SK-N-MC (cell line): Measurements from ENCODE around the gene PDCD10.

Experiments
- EZH2 ChIP-seq: fragments of 200-600 bp; sonication (generic); IDR thresholded peaks from one replicate; pipeline ENCODE4 v1.6.1; 2017; ENCODE audit warnings: antibody characterized with exemption
- FOXP2 ChIP-seq: optimal IDR thresholded peaks from 2 replicates; pipeline ENCODE3; 2011; ENCODE audit warnings: mild to moderate bottlenecking, moderate library complexity; ENCODE audit not compliant: insufficient read depth; ENCODE audit errors: extremely low read length, control extremely low read depth
- POLR2AphosphoS5 ChIP-seq: IDR thresholded peaks from 2 replicates; pipeline ENCODE4 v1.6.1; 2012; ENCODE audit warnings: mild to moderate bottlenecking, low read depth, low read length, borderline replicate concordance

GRCh38 chr3:167691366-167691765 lies 43.3 kb downstream of the PDCD10 start:
- TF ChIP-seq POLR2AphosphoS5 (peak; percentile 20; the same call in 1 of the 2 replicates), EZH2 (no peak), FOXP2 (peak; percentile 14)
